ENCODE results near the gene EIPR1.

EIPR1 gene

GRCh38 chr2:3154700-3155099 is 222.9 kb downstream of the EIPR1 start:
- FAIRE-seq (no peak), DNase-seq (ENCODE audit: insufficient read length, low spot score) (no peak)
- no peak for TF ChIP-seq POLR2A (IDR thresholded peaks at IDR 0.05; ENCODE audit: low read depth, low read length)

GRCh38 chr2:3154146-3154545 is 223.5 kb downstream of the EIPR1 start:
- no peak for FAIRE-seq
- no peak for TF ChIP-seq POLR2A (IDR thresholded peaks at IDR 0.05; ENCODE audit: low read depth, low read length)
- DNase-seq (ENCODE audit: insufficient read length, low spot score), result no peak

- no peak for DNase-seq (ENCODE audit: insufficient read length, low spot score)
These were observed 226.3 kb downstream of the EIPR1 start for GRCh38 chr2:3151153-3151918.

GRCh38 chr2:3149441-3150217 is 228.0 kb downstream of the EIPR1 start:
- DNase-seq (ENCODE audit: insufficient read length, low spot score), result no peak
- FAIRE-seq, result no peak
- TF ChIP-seq POLR2A (IDR thresholded peaks at IDR 0.05; ENCODE audit: low read depth, low read length), result no peak

More at GRCh38 chr2:3151153-3151918, 226.3 kb downstream of the EIPR1 start:
- TF ChIP-seq POLR2A (IDR thresholded peaks at IDR 0.05; ENCODE audit: low read depth, low read length), result no peak
- FAIRE-seq, result no peak

- DNase-seq (ENCODE audit: insufficient read length, low spot score) (no peak), FAIRE-seq (no peak)
- no peak for TF ChIP-seq POLR2A (IDR thresholded peaks at IDR 0.05; ENCODE audit: low read depth, low read length)
These were observed 228.9 kb downstream of the EIPR1 start for GRCh38 chr2:3148716-3149115.

GRCh38 chr2:3147651-3148530 is 229.7 kb downstream of the EIPR1 start:
- TF ChIP-seq POLR2A (IDR thresholded peaks at IDR 0.05; ENCODE audit: low read depth, low read length), result no peak
- FAIRE-seq, result no peak
- DNase-seq (ENCODE audit: insufficient read length, low spot score), result no peak

GRCh38 chr2:3146772-3147650 is 230.6 kb downstream of the EIPR1 start:
- no peak for FAIRE-seq
- TF ChIP-seq POLR2A (IDR thresholded peaks at IDR 0.05; ENCODE audit: low read depth, low read length), result no peak

GRCh38 chr2:3146175-3146574 is 231.4 kb downstream of the EIPR1 start:
- no peak for TF ChIP-seq POLR2A (IDR thresholded peaks at IDR 0.05; ENCODE audit: low read depth, low read length)
- FAIRE-seq, result no peak
- no peak for DNase-seq (ENCODE audit: insufficient read length, low spot score)

More at GRCh38 chr2:3146772-3147650, 230.6 kb downstream of the EIPR1 start:
- DNase-seq (ENCODE audit: insufficient read length, low spot score), result no peak

GRCh38 chr2:3145471-3146021 is 232.1 kb downstream of the EIPR1 start:
- TF ChIP-seq POLR2A (IDR thresholded peaks at IDR 0.05; ENCODE audit: low read depth, low read length), result no peak
- no peak for DNase-seq (ENCODE audit: insufficient read length, low spot score)
- no peak for FAIRE-seq

GRCh38 chr2:3144856-3145255 is 232.8 kb downstream of the EIPR1 start:
- FAIRE-seq, result no peak
- no peak for TF ChIP-seq POLR2A (IDR thresholded peaks at IDR 0.05; ENCODE audit: low read depth, low read length)
- no peak for DNase-seq (ENCODE audit: insufficient read length, low spot score)

GRCh38 chr2:3143602-3144001 is 234.0 kb downstream of the EIPR1 start:
- no peak for TF ChIP-seq POLR2A (IDR thresholded peaks at IDR 0.05; ENCODE audit: low read depth, low read length)
- FAIRE-seq (no peak), DNase-seq (ENCODE audit: insufficient read length, low spot score) (no peak)

GRCh38 chr2:3142961-3143571 is 234.6 kb downstream of the EIPR1 start:
- DNase-seq (ENCODE audit: insufficient read length, low spot score), result no peak
- no peak for FAIRE-seq
- TF ChIP-seq POLR2A (IDR thresholded peaks at IDR 0.05; ENCODE audit: low read depth, low read length), result no peak
